NOMO-1 treated with DMSO at 0.1 percent for 48 hours (cell line): ENCODE data around the gene CFAP53.
"Not testable (repeated sequence)": the region's sequence is repeated elsewhere in the genome, so short reads cannot be mapped to it uniquely, and the experiment has no call there.

Experiments
- DNase-seq: peaks from one replicate; lab custom pipeline; 2025; ENCODE audit not compliant: unreplicated experiment; lab: John Stamatoyannopoulos, UW

CFAP53 gene

GRCh38 chr18:50273203-50274043 is 7.1 kb upstream of the CFAP53 start:
- DNase-seq = no peak

- no peak for DNase-seq
Measured at GRCh38 chr18:50272568-50272967, 6.3 kb upstream of the CFAP53 start.

GRCh38 chr18:50268022-50268747 is 1.9 kb upstream of the CFAP53 start:
- DNase-seq = no peak

- DNase-seq = no peak
Measured at GRCh38 chr18:50262977-50263376, 3.3 kb downstream of the CFAP53 start.

- no peak for DNase-seq
Measured at GRCh38 chr18:50250935-50251334, 15.4 kb downstream of the CFAP53 start.

GRCh38 chr18:50249576-50249975 is 16.7 kb downstream of the CFAP53 start:
- no peak for DNase-seq

GRCh38 chr18:50247561-50247960 is 18.7 kb downstream of the CFAP53 start:
- DNase-seq = no peak

GRCh38 chr18:50241768-50242167 is 24.5 kb downstream of the CFAP53 start:
- DNase-seq = not testable (repeated sequence)

GRCh38 chr18:50240080-50240563 is 26.2 kb downstream of the CFAP53 start:
- DNase-seq = no peak

- no peak for DNase-seq
Measured at GRCh38 chr18:50232419-50232818, 33.9 kb downstream of the CFAP53 start.

- no peak for DNase-seq
Measured at GRCh38 chr18:50231621-50232020, 34.7 kb downstream of the CFAP53 start.

GRCh38 chr18:50220249-50220648 is 46.0 kb downstream of the CFAP53 start:
- DNase-seq = not testable (repeated sequence)

GRCh38 chr18:50218432-50219197 is 47.7 kb downstream of the CFAP53 start:
- peak; percentile 3 for DNase-seq

GRCh38 chr18:50209311-50209710 is 57.0 kb downstream of the CFAP53 start:
- no peak for DNase-seq

- no peak for DNase-seq
Measured at GRCh38 chr18:50207722-50208121, 58.6 kb downstream of the CFAP53 start.

GRCh38 chr18:50203801-50204604 is 62.3 kb downstream of the CFAP53 start:
- peak; percentile 26 for DNase-seq

- no peak for DNase-seq
Measured at GRCh38 chr18:50201476-50202018, 64.7 kb downstream of the CFAP53 start.

- no peak for DNase-seq
Measured at GRCh38 chr18:50199921-50200320, 66.4 kb downstream of the CFAP53 start.

- DNase-seq = no peak
Measured at GRCh38 chr18:50199346-50199855, 66.9 kb downstream of the CFAP53 start.

GRCh38 chr18:50196261-50196660 is 70.0 kb downstream of the CFAP53 start:
- no peak for DNase-seq
